Heart left ventricle (tissue), 16 donors: ENCODE data around the gene ITGA7. TPM values are rescaled to one million over a fixed set of nuclear protein-coding genes. Genes with fewer than 3 reads are reported as not detected.

Experiments
- ATAC-seq, 4 donors: fragments of 200-7000 bp; cut with Tn5 transposase; one replicate each; pipeline ENCODE4 v1.9.1; 2020 to 2022; ENCODE audit warnings: moderate library complexity in 4 of 4, mild to moderate bottlenecking in 3 of 4, moderate number of reproducible peaks in 1 of 4
- DNase-seq, 5 donors: peaks; one replicate each; pipeline ENCODE4 v3.0.0-alpha.2; 2020
- H3K27ac ChIP-seq, 12 donors: fragments of 200-600 bp; sonication (generic) in 4 of 12; one replicate each; pipeline versions ENCODE4 v1.5.0 to v1.8.0; 2016 to 2022; ENCODE audit warnings: mild to moderate bottlenecking in 2 of 12
- H3K27me3 ChIP-seq, 9 donors: fragments of 200-600 bp; sonication (generic) in 2 of 9; one replicate each; pipeline versions ENCODE4 v1.5.1 to v1.8.0; 2016 to 2022; ENCODE audit warnings: mild to moderate bottlenecking in 3 of 9
- H3K36me3 ChIP-seq, 9 donors: fragments of 200-600 bp; sonication (generic) in 2 of 9; one replicate each; pipeline versions ENCODE4 v1.5.0 to v1.8.0; 2018 to 2022; ENCODE audit warnings: mild to moderate bottlenecking in 2 of 9
- H3K4me1 ChIP-seq, 12 donors: fragments of 200-600 bp; sonication (generic) in 4 of 12; one replicate each; pipeline versions ENCODE4 v1.5.0 to v1.8.0; 2016 to 2022; ENCODE audit warnings: mild to moderate bottlenecking in 3 of 12
- H3K4me3 ChIP-seq, 12 donors: fragments of 200-600 bp; sonication (generic) in 4 of 12; one replicate each; pipeline versions ENCODE4 v1.5.0 to v1.8.0; 2017 to 2022; ENCODE audit warnings: mild to moderate bottlenecking in 9 of 12, moderate library complexity in 4 of 12
- H3K9me3 ChIP-seq, 12 donors: fragments of 200-600 bp; sonication (generic) in 4 of 12; one replicate each; pipeline versions ENCODE4 v1.5.0 to v1.8.0; 2016 to 2022; ENCODE audit warnings: mild to moderate bottlenecking in 1 of 12
- CTCF ChIP-seq, 12 donors: fragments of 200-600 bp; sonication (generic) in 4 of 12; IDR thresholded peaks; one replicate each; pipeline versions ENCODE4 v1.5.0 to v1.8.0; 2018 to 2022; ENCODE audit warnings: antibody characterized with exemption in 12 of 12, mild to moderate bottlenecking in 5 of 12
- POLR2A ChIP-seq, 2 donors: fragments of 450-650 bp; IDR thresholded peaks; one replicate each; pipeline ENCODE4 v1.6.1; 2017; ENCODE audit warnings: antibody characterized with exemption in 2 of 2, mild to moderate bottlenecking in 2 of 2, moderate library complexity in 2 of 2
- WGBS, 4 donors: extraction: QIAGEN DNeasy Blood & Tissue Kit in 2 of 4; methylation state at CpG; one replicate each; pipeline versions ENCODE4 v1.1.5 to v1.1.7; 2013 to 2018; 5-methylcytosine and 5-hydroxymethylcytosine counted together
- intact Hi-C, 10 donors: fragments of 100-400 bp; cut with DNase I; formaldehyde crosslinking; loops; one replicate each; pipeline versions ENCODE4 v1.11.1 to v1.14.2; 2022
- polyA plus RNA-seq, 2 donors: library from polyadenylated mRNA; stranded (reverse); fragments of 200-250 nt; gene quantifications; one replicate each; pipeline ENCODE4 v1.2.3, GENCODE V29; 2013
- total RNA-seq, 9 donors: library from RNA; depleted of rRNA in 2 of 9; stranded (reverse); fragments of >200 nt in 2 of 9; fragmentation: NEBNext Ultra II Directional in 3 of 9; extraction: Animal tissue kit (Norgen Biotek cat#: 25700) in 3 of 9; gene quantifications; one replicate each; pipeline versions ENCODE4 v1.1.0 to v1.2.4, GENCODE V29; 2016 to 2023
- donor health status: ischemic (EF 13 %, LVEDD 7.1; RV severe dilation, severe dysfunction).
- donor health status: healthy with polysubstance abuse.
- donor health status: DM: no; HTN: yes; CAD: no.
- donor health status: DM: no; HTN: no; CAD: no.
- donor health status: ischemic (EF 25% LVEDD 6.9; RV normal size, moderate dysfunction).
- donor health status: ischemic (EF 25% LVEDD 5.7; RV mildly dilated, moderate dysfunction).
- donor health status: healthy.
- donor health status: DM: yes; HTN: yes; CAD: no.
- donor health status: ischemic (EF 35%, LVEDD 5.7; RV mildly dilated, moderate dysfunction).
- donor health status: nonischemic (EF 11% LVEDD 7.7; RV severe dilation, severe dysfunction).
- donor health status: DM: yes; HTN: yes; CAD: no.
- donor health status: PGD.
- donor health status: ischemic (EF 29% LVEDD 5.4; RV normal size, mild dysfunction).
- donor health status: nonischemic (EF 23%, LVEDD 6.1; RV moderate dilation, normal function).

The ITGA7 gene
- total and polyA plus RNA-seq, 11 donors = 173 to 1,007 (median 573) TPM

- Histone ChIP-seq H3K4me3 (peak overlapping the region in 9 of 12 donors; percentile 2 to 87 (median 73)), H3K27ac (peak overlapping the region; percentile 65 to 99 (median 92)), H3K36me3 (no peaks in the 10 kb centered on the region), H3K9me3 (no peaks in the 10 kb centered on the region), H3K4me1 (peaks cover 3 to 66% (median 49%) of the 10 kb centered on the region in 12 donors), H3K27me3 (no peaks in the 10 kb centered on the region)
- TF ChIP-seq CTCF (IDR thresholded peaks at IDR 0.05) (no peak), POLR2A (IDR thresholded peaks at IDR 0.05) (no peak)
- intact Hi-C loops = no loop called here
- DNase-seq (peak in 3 of 5 donors; percentile 34 to 38 (median 34)), ATAC-seq (peak in 2 of 4 donors; percentile 3 to 8)
- WGBS, 4 donors = 12 to 18% (median 16%) methylated on average over 1 of the region's 1 CpG
These were observed 5.2 kb upstream of the ITGA7 start for GRCh38 chr12:55712700-55713415.

- TF ChIP-seq POLR2A (IDR thresholded peaks at IDR 0.05) (peak in 1 of 2 donors; percentile 43), CTCF (IDR thresholded peaks at IDR 0.05) (no peak)
- peak overlapping the region; percentile 11 to 87 (median 62) for H3K4me3 ChIP-seq
- DNase-seq (peak; percentile 72 to 86 (median 80)), ATAC-seq (peak; percentile 48 to 64 (median 55))
- no peaks in the 10 kb centered on the region for H3K27me3 ChIP-seq
- H3K4me1 ChIP-seq = peaks cover 0 to 62% (median 42%) of the 10 kb centered on the region in 12 donors
- H3K36me3 ChIP-seq = no peaks in the 10 kb centered on the region
- no peaks in the 10 kb centered on the region for H3K9me3 ChIP-seq
- WGBS, 4 donors = 35 to 41% (median 39%) methylated on average over 4 of the region's 4 CpGs
- intact Hi-C loops = no loop called here
- H3K27ac ChIP-seq = peak overlapping the region; percentile 65 to 99 (median 92)
These were observed 4.3 kb upstream of the ITGA7 start for GRCh38 chr12:55711786-55712553.

- TF ChIP-seq POLR2A (IDR thresholded peaks at IDR 0.05) (peak in 1 of 2 donors; percentile 45), CTCF (IDR thresholded peaks at IDR 0.05) (no peak)
- H3K27ac ChIP-seq = peak overlapping the region; percentile 65 to 99 (median 92)
- ATAC-seq = peak; percentile 51 to 66 (median 60)
- WGBS, 4 donors = 0 to 2% (median 1%) methylated on average over 3 of the region's 3 CpGs
- H3K4me1 ChIP-seq = peaks cover 0 to 59% (median 28%) of the 10 kb centered on the region in 12 donors
- H3K27me3 ChIP-seq = no peaks in the 10 kb centered on the region
- intact Hi-C loops = loop anchor here in 1 of 10 donors (2.0 kb wide), 1 partner anchor 20 kb away; the partner anchor contains the start of gene CD63
- no peaks in the 10 kb centered on the region for H3K36me3 ChIP-seq
- H3K4me3 ChIP-seq = peak overlapping the region in 11 of 12 donors; percentile 48 to 87 (median 73)
- H3K9me3 ChIP-seq = no peaks in the 10 kb centered on the region
- DNase-seq = peak; percentile 74 to 90 (median 80)
These were observed 1.1 kb upstream of the ITGA7 start for GRCh38 chr12:55708695-55709233.
